ENCODE results near the gene GIGYF2. TPM values are rescaled to one million over a fixed set of nuclear protein-coding genes. Genes with fewer than 3 reads are reported as not detected.
A peak's percentile ranks its signal among the peaks of the same experiment; 100 is the strongest.

Gene GIGYF2, protein sequence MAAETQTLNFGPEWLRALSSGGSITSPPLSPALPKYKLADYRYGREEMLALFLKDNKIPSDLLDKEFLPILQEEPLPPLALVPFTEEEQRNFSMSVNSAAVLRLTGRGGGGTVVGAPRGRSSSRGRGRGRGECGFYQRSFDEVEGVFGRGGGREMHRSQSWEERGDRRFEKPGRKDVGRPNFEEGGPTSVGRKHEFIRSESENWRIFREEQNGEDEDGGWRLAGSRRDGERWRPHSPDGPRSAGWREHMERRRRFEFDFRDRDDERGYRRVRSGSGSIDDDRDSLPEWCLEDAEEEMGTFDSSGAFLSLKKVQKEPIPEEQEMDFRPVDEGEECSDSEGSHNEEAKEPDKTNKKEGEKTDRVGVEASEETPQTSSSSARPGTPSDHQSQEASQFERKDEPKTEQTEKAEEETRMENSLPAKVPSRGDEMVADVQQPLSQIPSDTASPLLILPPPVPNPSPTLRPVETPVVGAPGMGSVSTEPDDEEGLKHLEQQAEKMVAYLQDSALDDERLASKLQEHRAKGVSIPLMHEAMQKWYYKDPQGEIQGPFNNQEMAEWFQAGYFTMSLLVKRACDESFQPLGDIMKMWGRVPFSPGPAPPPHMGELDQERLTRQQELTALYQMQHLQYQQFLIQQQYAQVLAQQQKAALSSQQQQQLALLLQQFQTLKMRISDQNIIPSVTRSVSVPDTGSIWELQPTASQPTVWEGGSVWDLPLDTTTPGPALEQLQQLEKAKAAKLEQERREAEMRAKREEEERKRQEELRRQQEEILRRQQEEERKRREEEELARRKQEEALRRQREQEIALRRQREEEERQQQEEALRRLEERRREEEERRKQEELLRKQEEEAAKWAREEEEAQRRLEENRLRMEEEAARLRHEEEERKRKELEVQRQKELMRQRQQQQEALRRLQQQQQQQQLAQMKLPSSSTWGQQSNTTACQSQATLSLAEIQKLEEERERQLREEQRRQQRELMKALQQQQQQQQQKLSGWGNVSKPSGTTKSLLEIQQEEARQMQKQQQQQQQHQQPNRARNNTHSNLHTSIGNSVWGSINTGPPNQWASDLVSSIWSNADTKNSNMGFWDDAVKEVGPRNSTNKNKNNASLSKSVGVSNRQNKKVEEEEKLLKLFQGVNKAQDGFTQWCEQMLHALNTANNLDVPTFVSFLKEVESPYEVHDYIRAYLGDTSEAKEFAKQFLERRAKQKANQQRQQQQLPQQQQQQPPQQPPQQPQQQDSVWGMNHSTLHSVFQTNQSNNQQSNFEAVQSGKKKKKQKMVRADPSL (N-terminal part only)
- 57.2 and 60.7 TPM in 2 replicates for total RNA-seq

DNA sequence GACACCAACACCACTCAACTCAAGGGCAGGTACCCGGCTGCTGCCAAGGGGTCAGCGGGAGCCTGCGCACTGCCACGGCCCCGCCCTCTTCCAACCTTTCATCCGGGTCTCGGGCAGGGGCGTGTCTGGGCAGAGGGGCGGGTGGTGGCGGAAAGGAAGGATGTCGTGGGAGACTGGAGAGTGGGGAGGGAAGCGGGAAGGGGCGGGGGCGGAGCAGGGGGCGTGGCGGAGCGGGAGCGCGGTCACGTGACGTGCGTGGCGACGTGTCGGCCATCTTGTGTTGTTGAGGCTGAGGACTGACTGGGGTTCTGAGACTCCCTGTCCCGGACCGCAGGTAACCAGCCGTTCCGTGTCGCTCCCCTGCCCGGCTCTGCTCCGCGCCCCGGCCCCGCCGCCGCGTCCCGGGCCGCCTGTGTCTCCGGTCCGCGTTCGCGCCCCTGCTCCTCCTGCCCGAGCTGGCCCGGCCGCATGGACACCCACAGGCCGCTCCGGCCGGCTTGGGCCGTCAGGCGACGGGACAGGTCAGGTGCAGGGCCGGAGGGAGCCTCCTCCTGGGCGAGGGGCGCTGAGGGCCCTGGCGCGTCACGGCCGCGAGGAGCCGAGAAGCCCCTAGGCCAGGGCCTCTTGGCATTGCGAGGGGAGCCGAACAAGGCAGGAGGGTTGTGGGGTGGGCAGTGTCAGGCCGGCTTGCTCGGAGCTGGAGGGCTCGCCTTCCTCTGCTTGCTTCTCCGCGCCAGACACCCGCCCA, at the start of gene GIGYF2:
TSS of gene GIGYF2 (plus strand) at position 273 of the 748 bp plus-strand sequence. CDS start 37,867 bp downstream, outside the sequence.
- Histone ChIP-seq H3K4me2 (ENCODE audit: insufficient read depth, low read length) (peak within 1 kb of the TSS; percentile 79), H3K27ac (ENCODE audit: low read depth, low read length) (peak within 1 kb of the TSS; percentile 74), H3K9me3 (ENCODE audit: low read depth, low read length) (no peaks in the 10 kb centered on the region), H3K4me3 (ENCODE audit: insufficient read depth, low read length) (peak within 1 kb of the TSS; percentile 88), H3K36me3 (ENCODE audit: insufficient read depth, low read length) (no peaks in the 10 kb centered on the region), H2AFZ (ENCODE audit: low read length) (peak within 1 kb of the TSS; percentile 86), H3K4me1 (ENCODE audit: insufficient read depth, low read length) (peaks cover 22% of the 10 kb centered on the region), H3K27me3 (ENCODE audit: insufficient read depth, low read length) (no peaks in the 10 kb centered on the region), H4K20me1 (ENCODE audit: insufficient read depth, low read length) (peaks cover 28% of the 10 kb centered on the region), H3K79me2 (ENCODE audit: insufficient read depth, low read length) (peaks cover 51% of the 10 kb centered on the region)
- peak; percentile 98 for DNase-seq (ENCODE audit: insufficient read length, low spot score, missing footprints)
- TF ChIP-seq, protein P1, sequence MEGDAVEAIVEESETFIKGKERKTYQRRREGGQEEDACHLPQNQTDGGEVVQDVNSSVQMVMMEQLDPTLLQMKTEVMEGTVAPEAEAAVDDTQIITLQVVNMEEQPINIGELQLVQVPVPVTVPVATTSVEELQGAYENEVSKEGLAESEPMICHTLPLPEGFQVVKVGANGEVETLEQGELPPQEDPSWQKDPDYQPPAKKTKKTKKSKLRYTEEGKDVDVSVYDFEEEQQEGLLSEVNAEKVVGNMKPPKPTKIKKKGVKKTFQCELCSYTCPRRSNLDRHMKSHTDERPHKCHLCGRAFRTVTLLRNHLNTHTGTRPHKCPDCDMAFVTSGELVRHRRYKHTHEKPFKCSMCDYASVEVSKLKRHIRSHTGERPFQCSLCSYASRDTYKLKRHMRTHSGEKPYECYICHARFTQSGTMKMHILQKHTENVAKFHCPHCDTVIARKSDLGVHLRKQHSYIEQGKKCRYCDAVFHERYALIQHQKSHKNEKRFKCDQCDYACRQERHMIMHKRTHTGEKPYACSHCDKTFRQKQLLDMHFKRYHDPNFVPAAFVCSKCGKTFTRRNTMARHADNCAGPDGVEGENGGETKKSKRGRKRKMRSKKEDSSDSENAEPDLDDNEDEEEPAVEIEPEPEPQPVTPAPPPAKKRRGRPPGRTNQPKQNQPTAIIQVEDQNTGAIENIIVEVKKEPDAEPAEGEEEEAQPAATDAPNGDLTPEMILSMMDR (IDR thresholded peaks at IDR 0.05; ENCODE audit: extremely low read depth, low read depth, low read length): no peak

DNA sequence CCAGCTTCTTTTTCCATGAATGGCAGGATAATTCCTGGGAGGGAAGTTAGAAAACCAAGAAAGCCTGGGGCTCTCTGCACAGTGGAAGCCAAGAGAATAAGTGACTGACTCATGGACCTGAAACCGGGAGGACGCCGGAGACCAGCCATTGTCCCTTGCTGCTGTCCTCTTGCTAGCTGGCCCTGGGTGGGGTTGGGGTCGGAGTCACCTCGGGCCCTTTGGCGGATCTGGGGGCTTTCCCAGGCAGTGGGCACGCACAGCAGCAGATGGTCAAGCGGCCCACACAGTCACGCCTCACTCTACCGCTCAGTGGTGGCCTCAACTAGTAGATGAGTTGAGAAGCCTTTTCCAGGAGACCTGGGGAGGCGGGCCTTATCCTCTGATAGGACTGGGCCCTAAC, 48.1 kb upstream of the GIGYF2 start:
- TF ChIP-seq, protein P1 (IDR thresholded peaks at IDR 0.05; ENCODE audit: extremely low read depth, low read depth, low read length): no peak
- Histone ChIP-seq H3K9me3 (ENCODE audit: low read depth, low read length) (no peaks in the 10 kb centered on the region), H3K27me3 (ENCODE audit: insufficient read depth, low read length) (no peaks in the 10 kb centered on the region), H4K20me1 (ENCODE audit: insufficient read depth, low read length) (no peaks in the 10 kb centered on the region), H3K4me3 (ENCODE audit: insufficient read depth, low read length) (no peak overlapping the region), H2AFZ (ENCODE audit: low read length) (no peak overlapping the region), H3K36me3 (ENCODE audit: insufficient read depth, low read length) (no peaks in the 10 kb centered on the region), H3K79me2 (ENCODE audit: insufficient read depth, low read length) (no peaks in the 10 kb centered on the region), H3K4me2 (ENCODE audit: insufficient read depth, low read length) (no peak overlapping the region), H3K27ac (ENCODE audit: low read depth, low read length) (no peak overlapping the region), H3K4me1 (ENCODE audit: insufficient read depth, low read length) (no peaks in the 10 kb centered on the region)
- no peak for DNase-seq (ENCODE audit: insufficient read length, low spot score, missing footprints)

DNA sequence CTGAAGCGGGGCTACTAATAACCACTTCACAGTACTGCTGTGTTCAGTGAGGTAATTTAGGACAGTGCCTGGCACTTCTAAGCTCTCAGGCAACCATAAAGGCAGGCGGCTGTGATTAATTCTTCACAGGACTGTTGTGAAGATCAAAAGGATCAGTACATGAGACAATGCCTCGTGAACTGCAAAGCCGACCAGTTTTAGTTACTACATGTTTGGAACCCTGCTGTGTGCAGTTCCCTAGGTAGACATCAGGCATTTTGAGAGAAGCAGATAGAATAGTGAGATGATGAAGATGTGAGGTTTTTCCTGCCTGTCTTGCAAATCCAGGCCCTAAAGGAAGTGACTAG, 44.7 kb upstream of the GIGYF2 start:
- Histone ChIP-seq H3K27me3 (ENCODE audit: insufficient read depth, low read length) (no peaks in the 10 kb centered on the region), H3K9me3 (ENCODE audit: low read depth, low read length) (no peaks in the 10 kb centered on the region), H3K79me2 (ENCODE audit: insufficient read depth, low read length) (no peaks in the 10 kb centered on the region), H3K27ac (ENCODE audit: low read depth, low read length) (no peak overlapping the region), H4K20me1 (ENCODE audit: insufficient read depth, low read length) (no peaks in the 10 kb centered on the region), H3K4me2 (ENCODE audit: insufficient read depth, low read length) (no peak overlapping the region), H3K4me3 (ENCODE audit: insufficient read depth, low read length) (no peak overlapping the region), H3K4me1 (ENCODE audit: insufficient read depth, low read length) (no peaks in the 10 kb centered on the region), H3K36me3 (ENCODE audit: insufficient read depth, low read length) (no peaks in the 10 kb centered on the region), H2AFZ (ENCODE audit: low read length) (no peak overlapping the region)
- TF ChIP-seq, protein P1 (IDR thresholded peaks at IDR 0.05; ENCODE audit: extremely low read depth, low read depth, low read length): no peak
- DNase-seq (ENCODE audit: insufficient read length, low spot score, missing footprints): no peak

Measured in osteoblast (primary cell).